Measurements from ENCODE around the gene PFKP. TPM values are rescaled to one million over a fixed set of nuclear protein-coding genes. Genes with fewer than 3 reads are reported as not detected.

PFKP gene
- total RNA-seq, 1 donor from 2014 or later = 52.3 TPM

DNA sequence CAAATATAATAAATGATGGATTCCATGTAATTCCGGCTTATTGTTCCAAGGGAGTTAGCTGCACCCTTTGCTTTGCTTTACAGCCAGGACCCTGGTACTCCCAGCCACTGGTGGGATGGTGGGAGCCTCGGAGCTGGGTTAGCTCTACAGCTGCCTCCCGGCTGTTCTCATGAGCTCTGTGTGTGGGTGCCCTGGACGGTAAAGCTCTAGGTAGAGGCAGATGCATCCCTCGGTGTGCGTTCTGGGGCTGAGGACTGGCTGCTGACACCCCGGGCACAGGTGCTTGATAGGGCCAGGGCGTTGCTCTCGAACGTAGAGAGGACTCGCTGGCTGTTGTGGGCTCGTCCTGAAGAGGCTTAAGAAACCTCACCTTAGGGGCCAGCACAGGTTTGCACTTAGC, 50.1 kb downstream of the PFKP start:
- H3K4me3 Mint-ChIP-seq (ENCODE audit: unreplicated experiment) = peak overlapping the region; percentile 60
- H3K9me3 Mint-ChIP-seq (ENCODE audit: unreplicated experiment) = no peaks in the 10 kb centered on the region
- H3K36me3 Mint-ChIP-seq (ENCODE audit: low read depth, unreplicated experiment) = peaks cover 37% of the 10 kb centered on the region
- no peaks in the 10 kb centered on the region for H3K4me1 Mint-ChIP-seq (ENCODE audit: unreplicated experiment)
- peaks cover 3% of the 10 kb centered on the region for H3K27me3 Mint-ChIP-seq (ENCODE audit: unreplicated experiment)
- no peak for DNase-seq (ENCODE audit: low spot score)
- TF ChIP-seq, protein P1, sequence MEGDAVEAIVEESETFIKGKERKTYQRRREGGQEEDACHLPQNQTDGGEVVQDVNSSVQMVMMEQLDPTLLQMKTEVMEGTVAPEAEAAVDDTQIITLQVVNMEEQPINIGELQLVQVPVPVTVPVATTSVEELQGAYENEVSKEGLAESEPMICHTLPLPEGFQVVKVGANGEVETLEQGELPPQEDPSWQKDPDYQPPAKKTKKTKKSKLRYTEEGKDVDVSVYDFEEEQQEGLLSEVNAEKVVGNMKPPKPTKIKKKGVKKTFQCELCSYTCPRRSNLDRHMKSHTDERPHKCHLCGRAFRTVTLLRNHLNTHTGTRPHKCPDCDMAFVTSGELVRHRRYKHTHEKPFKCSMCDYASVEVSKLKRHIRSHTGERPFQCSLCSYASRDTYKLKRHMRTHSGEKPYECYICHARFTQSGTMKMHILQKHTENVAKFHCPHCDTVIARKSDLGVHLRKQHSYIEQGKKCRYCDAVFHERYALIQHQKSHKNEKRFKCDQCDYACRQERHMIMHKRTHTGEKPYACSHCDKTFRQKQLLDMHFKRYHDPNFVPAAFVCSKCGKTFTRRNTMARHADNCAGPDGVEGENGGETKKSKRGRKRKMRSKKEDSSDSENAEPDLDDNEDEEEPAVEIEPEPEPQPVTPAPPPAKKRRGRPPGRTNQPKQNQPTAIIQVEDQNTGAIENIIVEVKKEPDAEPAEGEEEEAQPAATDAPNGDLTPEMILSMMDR (IDR thresholded peaks at IDR 0.05; ENCODE audit: unreplicated experiment) = no peak
- no peak overlapping the region for H3K27ac Mint-ChIP-seq (ENCODE audit: unreplicated experiment)

DNA sequence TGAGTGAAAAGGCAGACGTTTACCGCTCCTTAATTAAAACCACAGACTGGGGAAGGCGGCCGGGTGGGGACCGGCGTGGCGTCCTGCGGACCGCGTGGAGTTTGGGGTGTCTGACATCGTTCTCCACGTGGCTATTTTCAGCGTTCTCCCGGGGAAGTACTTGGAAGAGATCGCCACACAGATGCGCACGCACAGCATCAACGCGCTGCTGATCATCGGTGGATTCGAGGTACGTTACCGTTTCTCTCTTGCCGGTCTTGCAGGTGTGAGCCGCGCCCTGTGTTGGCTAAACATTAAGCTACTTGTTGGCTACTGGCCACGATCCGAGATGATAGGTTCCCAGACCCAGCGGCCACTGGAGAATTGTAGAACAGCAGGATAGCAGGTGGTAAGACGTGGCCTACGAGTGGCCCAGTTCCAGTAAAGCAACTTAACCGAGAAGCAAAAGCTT, 51.3 kb downstream of the PFKP start:
- H3K4me1 Mint-ChIP-seq (ENCODE audit: unreplicated experiment) = no peaks in the 10 kb centered on the region
- peaks cover 36% of the 10 kb centered on the region for H3K36me3 Mint-ChIP-seq (ENCODE audit: low read depth, unreplicated experiment)
- H3K27ac Mint-ChIP-seq (ENCODE audit: unreplicated experiment) = no peak overlapping the region
- peaks cover 3% of the 10 kb centered on the region for H3K27me3 Mint-ChIP-seq (ENCODE audit: unreplicated experiment)
- no peak for DNase-seq (ENCODE audit: low spot score)
- TF ChIP-seq, protein P1 (IDR thresholded peaks at IDR 0.05; ENCODE audit: unreplicated experiment) = no peak
- H3K4me3 Mint-ChIP-seq (ENCODE audit: unreplicated experiment) = peak overlapping the region; percentile 62
- H3K9me3 Mint-ChIP-seq (ENCODE audit: unreplicated experiment) = no peaks in the 10 kb centered on the region

DNA sequence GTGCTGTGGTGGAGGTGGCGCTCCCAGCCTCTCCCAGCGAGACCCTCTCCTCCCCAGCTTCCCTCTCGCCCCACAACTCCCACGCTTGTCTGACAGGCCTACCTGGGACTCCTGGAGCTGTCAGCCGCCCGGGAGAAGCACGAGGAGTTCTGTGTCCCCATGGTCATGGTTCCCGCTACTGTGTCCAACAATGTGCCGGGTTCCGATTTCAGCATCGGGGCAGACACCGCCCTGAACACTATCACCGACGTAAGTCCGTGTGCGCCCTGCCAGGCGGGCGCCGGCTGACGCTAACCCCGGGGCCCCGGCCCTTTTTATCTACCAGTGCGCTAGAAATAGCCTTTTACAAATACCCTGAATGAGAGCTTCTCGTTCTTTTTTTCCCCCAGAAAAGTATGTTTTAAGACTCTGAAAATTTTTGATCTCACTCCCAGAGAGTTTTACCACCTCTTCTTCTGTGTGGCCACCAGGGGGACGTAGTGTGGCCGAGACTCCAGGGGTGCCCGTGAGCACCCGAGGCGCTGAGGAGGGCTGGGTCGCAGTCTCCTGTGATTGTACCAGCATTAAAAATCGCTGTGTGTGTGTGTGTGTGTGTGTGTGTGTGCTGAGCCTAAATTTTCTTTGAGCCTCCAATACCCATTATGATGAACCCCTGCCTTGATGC, 52.6 kb downstream of the PFKP start:
- Mint-ChIP-seq H3K4me3 (ENCODE audit: unreplicated experiment) (no peak overlapping the region), H3K27ac (ENCODE audit: unreplicated experiment) (no peak overlapping the region), H3K9me3 (ENCODE audit: unreplicated experiment) (no peaks in the 10 kb centered on the region), H3K36me3 (ENCODE audit: low read depth, unreplicated experiment) (peaks cover 33% of the 10 kb centered on the region), H3K27me3 (ENCODE audit: unreplicated experiment) (peaks cover 2% of the 10 kb centered on the region), H3K4me1 (ENCODE audit: unreplicated experiment) (no peaks in the 10 kb centered on the region)
- TF ChIP-seq, protein P1 (IDR thresholded peaks at IDR 0.05; ENCODE audit: unreplicated experiment) = peak; percentile 67
- peak; percentile 44 for DNase-seq (ENCODE audit: low spot score)

DNA sequence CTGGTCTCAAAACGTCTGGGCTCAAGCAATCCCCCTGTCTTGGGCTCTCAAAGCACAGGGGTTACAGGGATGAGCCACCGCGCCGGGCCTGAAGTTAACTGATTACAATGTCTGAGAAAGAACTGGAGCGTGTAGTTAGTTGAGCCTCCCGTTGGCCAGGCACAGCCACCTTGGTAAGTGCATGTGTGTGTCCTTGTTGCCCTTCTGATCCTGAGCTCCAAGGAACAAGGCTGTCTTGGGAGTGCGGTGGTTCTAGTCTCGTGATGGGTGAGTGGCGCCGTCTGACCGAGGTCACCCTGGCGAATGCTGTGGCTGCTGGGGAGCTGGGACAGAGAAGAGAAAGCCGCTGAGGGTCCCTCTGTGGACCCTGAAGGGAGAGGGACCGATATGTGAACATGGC, 54.7 kb downstream of the PFKP start:
- no peak for DNase-seq (ENCODE audit: low spot score)
- Mint-ChIP-seq H3K27me3 (ENCODE audit: unreplicated experiment) (peaks cover 2% of the 10 kb centered on the region), H3K36me3 (ENCODE audit: low read depth, unreplicated experiment) (peaks cover 24% of the 10 kb centered on the region), H3K27ac (ENCODE audit: unreplicated experiment) (no peak overlapping the region), H3K4me1 (ENCODE audit: unreplicated experiment) (no peaks in the 10 kb centered on the region), H3K9me3 (ENCODE audit: unreplicated experiment) (no peaks in the 10 kb centered on the region), H3K4me3 (ENCODE audit: unreplicated experiment) (no peak overlapping the region)
- TF ChIP-seq, protein P1 (IDR thresholded peaks at IDR 0.05; ENCODE audit: unreplicated experiment) = no peak

DNA sequence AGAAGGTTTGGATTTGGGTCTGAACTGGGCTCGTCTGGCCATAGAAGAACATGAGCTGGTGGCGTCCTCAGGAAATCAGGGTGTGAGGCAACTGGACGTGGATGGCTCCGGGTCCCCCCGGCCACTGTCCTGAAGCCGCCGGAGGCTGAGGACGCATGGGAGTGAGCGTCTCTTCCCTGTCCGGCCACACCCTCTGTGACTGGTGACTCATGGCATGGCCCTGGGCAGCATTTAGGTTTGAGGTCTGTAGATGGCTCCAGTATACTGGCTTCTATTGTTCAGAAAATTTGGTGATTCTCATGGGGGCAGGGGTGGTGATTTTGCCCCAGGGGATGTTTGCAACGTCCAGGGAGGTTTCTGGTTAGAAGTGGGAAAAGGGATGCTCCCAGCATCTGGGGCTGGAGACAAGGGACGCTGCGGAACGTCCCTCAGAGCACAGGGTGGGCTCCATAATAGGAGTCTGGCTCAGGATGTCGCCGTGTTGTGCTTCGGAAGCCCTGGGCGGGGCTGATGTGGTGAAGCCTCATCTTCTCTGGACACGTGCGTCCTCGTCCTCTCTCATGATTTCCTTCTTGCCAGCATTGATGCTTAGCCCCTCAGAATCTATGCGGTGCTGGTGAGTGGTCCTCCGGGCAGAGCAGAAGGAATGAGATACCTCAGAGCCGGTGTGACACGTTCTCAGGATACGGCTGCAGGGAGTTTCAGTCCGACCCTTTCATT, 55.3 kb downstream of the PFKP start:
- no peak overlapping the region for H3K4me3 Mint-ChIP-seq (ENCODE audit: unreplicated experiment)
- TF ChIP-seq, protein P1 (IDR thresholded peaks at IDR 0.05; ENCODE audit: unreplicated experiment) = no peak
- H3K36me3 Mint-ChIP-seq (ENCODE audit: low read depth, unreplicated experiment) = peaks cover 22% of the 10 kb centered on the region
- no peaks in the 10 kb centered on the region for H3K9me3 Mint-ChIP-seq (ENCODE audit: unreplicated experiment)
- peaks cover 3% of the 10 kb centered on the region for H3K27me3 Mint-ChIP-seq (ENCODE audit: unreplicated experiment)
- no peak overlapping the region for H3K27ac Mint-ChIP-seq (ENCODE audit: unreplicated experiment)
- DNase-seq (ENCODE audit: low spot score) = no peak
- peaks cover 1% of the 10 kb centered on the region for H3K4me1 Mint-ChIP-seq (ENCODE audit: unreplicated experiment)

Data from endothelial cell (in vitro differentiated cells).